T-cell (primary cell): ENCODE data around the gene ACTL10. TPM values are rescaled to one million over a fixed set of nuclear protein-coding genes. Genes with fewer than 3 reads are reported as not detected.

Experiments
- ATAC-seq, 4 experiments: fragments of 200-7000 bp in 3 of 4; fragments of 150-1000 bp in 1 of 4; cut with Tn5 transposase; replicated peaks in 1 of 4; 1 replicate in 3 of 4; 2 replicates in 1 of 4; pipeline ENCODE4 v1.10.0; 2021; ENCODE audit warnings: moderate library complexity in 3 of 4, mild to moderate bottlenecking in 2 of 4, moderate number of reproducible peaks in 1 of 4
- CTCF ChIA-PET, 2 donors: fragments of 300-600 bp; sonication (Branson Sonifier 250); formaldehyde crosslinking; loops; one replicate each; lab custom pipeline; 2022; ENCODE audit warnings: antibody characterized with exemption in 2 of 2; lab: Charles Lee
- POLR2A ChIA-PET, 2 donors: fragments of 300-600 bp; sonication (Branson Sonifier 250); formaldehyde crosslinking; loops; one replicate each; lab custom pipeline; 2022; ENCODE audit warnings: antibody characterized with exemption in 2 of 2; lab: Charles Lee
- DNase-seq, 35 experiments: peaks; one replicate each; pipeline versions ENCODE4 v3.0.0 to v3.0.0-alpha.2; 2013 to 2023
- H3K27ac ChIP-seq: one replicate; pipeline ENCODE4 v1.5.1; 2013; ENCODE audit warnings: low read length
- H3K27me3 ChIP-seq, 2 experiments: replicated peaks in 1 of 2; 1 replicate in 1 of 2; 2 replicates in 1 of 2; pipeline versions ENCODE4 v1.6.1 to v1.7.0; 2013; ENCODE audit warnings: low read length in 1 of 2, mixed read lengths in 1 of 2; ENCODE audit not compliant: control insufficient read depth in 2 of 2, insufficient read depth in 2 of 2; ENCODE audit errors: extremely low read depth in 1 of 2
- H3K36me3 ChIP-seq, 2 donors: 1 replicate in 1 of 2; 2 replicates in 1 of 2; pipeline versions ENCODE4 v1.6.1 to v1.7.0; 2013; ENCODE audit warnings: low read length in 1 of 2; ENCODE audit not compliant: control insufficient read depth in 2 of 2, insufficient read depth in 1 of 2; ENCODE audit errors: extremely low read depth in 1 of 2
- H3K4me1 ChIP-seq, 2 experiments: 1 replicate in 1 of 2; 2 replicates in 1 of 2; pipeline versions ENCODE4 v1.6.1 to v1.7.0; 2013; ENCODE audit warnings: low read length in 2 of 2, mixed read lengths in 1 of 2; ENCODE audit not compliant: insufficient read depth in 2 of 2, control insufficient read depth in 1 of 2; ENCODE audit errors: extremely low read depth in 1 of 2
- H3K4me3 ChIP-seq, 2 donors: 1 replicate in 1 of 2; 2 replicates in 1 of 2; pipeline versions ENCODE4 v1.5.1 to v1.7.0; 2013; ENCODE audit warnings: mild to moderate bottlenecking in 2 of 2, low read length in 1 of 2, moderate library complexity in 1 of 2; ENCODE audit not compliant: control insufficient read depth in 1 of 2; ENCODE audit errors: extremely low read depth in 1 of 2
- H3K9me3 ChIP-seq: 2 replicates; pipeline ENCODE4 v1.7.0; 2013
- H3K27ac Mint-ChIP-seq, 2 donors: one replicate each; pipeline ENCODE4 v1.8.0; 2020 to 2021; ENCODE audit warnings: mild to moderate bottlenecking in 2 of 2, mixed read lengths in 2 of 2
- H3K27me3 Mint-ChIP-seq, 2 donors: one replicate each; pipeline ENCODE4 v1.8.0; 2021 to 2022; ENCODE audit warnings: mixed read lengths in 2 of 2
- H3K36me3 Mint-ChIP-seq: one replicate; pipeline ENCODE4 v1.8.0; 2021; ENCODE audit warnings: mixed read lengths
- H3K4me1 Mint-ChIP-seq, 3 donors: one replicate each; pipeline ENCODE4 v1.8.0; 2020 to 2022; ENCODE audit warnings: mixed read lengths in 3 of 3, mild to moderate bottlenecking in 1 of 3
- H3K4me3 Mint-ChIP-seq, 3 donors: one replicate each; pipeline ENCODE4 v1.8.0; 2020 to 2022; ENCODE audit warnings: mild to moderate bottlenecking in 3 of 3, mixed read lengths in 3 of 3, moderate library complexity in 3 of 3
- H3K9me3 Mint-ChIP-seq, 3 donors: one replicate each; pipeline ENCODE4 v1.8.0; 2020 to 2022; ENCODE audit warnings: mixed read lengths in 3 of 3
- WGBS: methylation state at CpG from one replicate; pipeline ENCODE4 v1.1.5; 2013; ENCODE audit warnings: missing lambda C conversion rate; ENCODE audit not compliant: insufficient coverage; 5-methylcytosine and 5-hydroxymethylcytosine counted together
- total RNA-seq, 35 experiments: library from RNA in 6 of 35; stranded (reverse) in 6 of 35; fragments of 120-200 nt in 1 of 35; gene quantifications; one replicate each; pipeline versions ENCODE4 v1.2.1 to v1.2.4 and lab custom pipeline; 2013 to 2026

Gene ACTL10
- total RNA-seq, 5 donors from 2014 or later (not counting 1 experiment from before 2014, with no cell fraction given), result 1.1 to 7.9 (median 6.1) TPM

DNA sequence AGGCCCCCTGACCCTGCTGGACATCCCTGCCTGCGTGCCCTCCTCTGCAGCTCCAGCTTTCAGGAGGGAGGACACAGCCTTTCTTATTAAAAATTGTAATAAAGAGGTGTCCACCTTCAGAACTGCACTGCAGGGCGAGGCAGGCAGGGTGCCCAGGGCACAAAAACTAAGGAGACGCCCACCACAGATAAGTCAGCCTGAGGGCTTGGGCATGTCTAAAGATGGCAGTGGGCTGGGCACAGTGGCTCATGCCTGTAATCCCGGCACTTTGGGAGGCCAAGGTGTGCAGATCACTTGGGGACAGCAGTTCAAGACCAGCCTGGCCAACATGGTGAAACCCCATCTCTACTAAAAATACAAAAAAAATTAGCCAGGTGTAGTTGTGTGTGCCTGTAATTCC, 11.6 kb upstream of the ACTL10 start:
- Mint-ChIP-seq H3K9me3 (no peaks in the 10 kb centered on the region), H3K27me3 (peaks cover 0 to 2% of the 10 kb centered on the region in 2 donors), H3K27ac (no peak overlapping the region), H3K4me3 (no peak overlapping the region), H3K36me3 (no peaks in the 10 kb centered on the region), H3K4me1 (peaks cover 4% of the 10 kb centered on the region in 3 donors)
- Histone ChIP-seq H3K4me3 (no peak overlapping the region), H3K9me3 (no peaks in the 10 kb centered on the region), H3K36me3 (peaks cover 0 to 11% of the 10 kb centered on the region in 2 donors), H3K27me3 (peaks cover 0 to 8% of the 10 kb centered on the region in 2 experiments), H3K27ac (no peak overlapping the region), H3K4me1 (peaks cover 0 to 6% of the 10 kb centered on the region in 2 experiments)
- CTCF ChIA-PET, result no interaction called here
- ATAC-seq (no peak), DNase-seq (no peak)
- WGBS, result 80% methylated on average over 2 of the region's 4 CpGs
- POLR2A ChIA-PET, result no interaction called here

DNA sequence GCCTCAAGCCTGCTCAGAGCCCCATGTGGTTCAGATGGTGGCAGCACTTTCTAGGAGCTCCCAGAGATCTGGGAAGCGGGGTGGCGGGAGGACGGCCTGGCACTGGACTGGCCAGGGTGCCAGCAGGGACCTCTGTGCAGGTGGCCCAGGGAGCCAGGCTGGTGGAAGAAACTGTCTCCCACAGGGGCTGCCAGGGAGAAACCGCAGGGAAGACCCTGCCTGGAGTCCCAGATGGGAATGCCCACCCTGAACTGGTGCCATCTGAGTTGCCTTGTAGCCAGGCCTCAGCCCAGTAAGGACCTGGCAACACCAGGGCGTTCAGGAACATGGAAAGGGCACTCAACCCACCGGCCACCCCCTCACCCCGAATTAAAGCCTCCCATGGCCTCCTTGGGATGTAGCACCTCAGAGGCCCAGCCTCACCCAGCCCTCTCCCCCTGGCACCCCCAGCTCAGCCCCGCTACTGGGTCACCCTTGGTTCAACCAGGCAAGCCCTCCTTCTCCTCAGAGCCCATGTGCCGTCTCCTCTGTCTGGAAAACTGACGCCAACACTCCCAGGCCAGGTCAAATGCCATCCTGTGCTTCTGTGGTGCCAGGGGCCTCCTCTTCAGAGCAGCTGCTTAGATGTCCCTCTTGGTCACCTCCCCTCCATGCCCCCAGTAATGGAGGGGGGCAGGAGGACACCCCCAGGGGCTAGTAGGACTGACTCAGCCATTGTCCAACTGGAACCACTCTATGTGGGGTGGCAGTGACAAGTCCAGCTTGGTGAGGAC, 10.5 kb upstream of the ACTL10 start:
- 94% methylated on average over 10 of the region's 10 CpGs for WGBS
- Histone ChIP-seq H3K27ac (no peak overlapping the region), H3K27me3 (peaks cover 0 to 8% of the 10 kb centered on the region in 2 experiments), H3K4me1 (peaks cover 0 to 6% of the 10 kb centered on the region in 2 experiments), H3K36me3 (peaks cover 0 to 11% of the 10 kb centered on the region in 2 donors), H3K4me3 (no peak overlapping the region), H3K9me3 (no peaks in the 10 kb centered on the region)
- DNase-seq (no peak), ATAC-seq (no peak)
- Mint-ChIP-seq H3K9me3 (no peaks in the 10 kb centered on the region), H3K27ac (no peak overlapping the region), H3K36me3 (no peaks in the 10 kb centered on the region), H3K27me3 (peaks cover 0 to 2% of the 10 kb centered on the region in 2 donors), H3K4me3 (no peak overlapping the region), H3K4me1 (peaks cover 4% of the 10 kb centered on the region in 3 donors)
- ChIA-PET CTCF (no interaction called here), POLR2A (no interaction called here)

DNA sequence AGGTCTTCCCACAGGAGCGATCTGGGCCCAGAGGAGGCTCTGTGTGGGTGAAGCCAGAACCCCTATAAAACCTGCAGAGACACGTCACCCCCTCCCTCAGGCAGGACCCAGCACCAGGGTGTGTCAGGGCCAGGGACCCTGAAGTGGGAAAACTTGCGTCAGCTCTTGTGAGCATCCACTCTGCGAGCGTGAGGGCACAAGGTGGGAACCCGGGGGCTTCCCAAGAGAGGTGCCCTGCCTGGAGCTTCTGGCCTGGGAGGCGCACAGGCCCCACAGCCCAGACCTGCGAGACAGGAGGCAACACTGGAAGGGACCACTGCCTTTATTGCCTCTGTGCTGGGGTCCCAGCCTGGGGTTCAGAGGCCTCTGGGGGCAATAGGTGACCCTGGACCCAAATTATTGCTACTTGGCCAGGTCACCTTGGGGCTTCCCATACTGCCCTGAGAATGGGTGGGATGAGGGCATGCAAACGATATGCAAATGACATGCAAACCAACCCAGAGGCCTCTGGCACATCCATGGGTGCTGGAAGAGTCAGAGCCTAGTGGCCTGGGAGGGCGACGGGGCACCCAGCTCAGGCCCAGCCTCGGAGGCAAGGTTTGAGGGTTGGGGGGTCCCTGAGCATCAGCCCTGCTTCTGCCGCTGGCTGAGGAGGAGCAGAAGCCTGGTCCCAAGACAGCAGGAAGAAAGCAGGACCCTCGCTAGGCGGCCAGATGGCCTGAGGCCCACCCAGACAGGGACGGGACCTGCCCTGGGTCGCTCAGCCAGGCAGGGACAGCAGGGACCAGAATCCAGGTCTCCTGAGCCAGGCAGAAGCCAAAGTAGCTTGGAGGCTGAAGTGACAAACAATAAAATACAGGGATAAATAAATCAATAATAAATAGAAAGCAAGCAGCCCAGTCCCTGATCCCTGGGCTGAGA, 9.7 kb upstream of the ACTL10 start:
- ChIA-PET CTCF (no interaction called here), POLR2A (no interaction called here)
- Histone ChIP-seq H3K27ac (no peak overlapping the region), H3K4me1 (peaks cover 0 to 7% of the 10 kb centered on the region in 2 experiments), H3K9me3 (no peaks in the 10 kb centered on the region), H3K36me3 (peaks cover 0 to 11% of the 10 kb centered on the region in 2 donors), H3K4me3 (no peak overlapping the region), H3K27me3 (peaks cover 0 to 8% of the 10 kb centered on the region in 2 experiments)
- DNase-seq, result no peak
- H3K9me3 Mint-ChIP-seq, result no peaks in the 10 kb centered on the region
- WGBS, result 90% methylated on average over 13 of the region's 17 CpGs
- ATAC-seq, result no peak
- no peak overlapping the region for H3K4me3 Mint-ChIP-seq
- peaks cover 4 to 7% (median 4%) of the 10 kb centered on the region in 3 donors for H3K4me1 Mint-ChIP-seq
- H3K27me3 Mint-ChIP-seq, result peaks cover 0 to 2% of the 10 kb centered on the region in 2 donors
- H3K36me3 Mint-ChIP-seq, result no peaks in the 10 kb centered on the region
- H3K27ac Mint-ChIP-seq, result no peak overlapping the region

DNA sequence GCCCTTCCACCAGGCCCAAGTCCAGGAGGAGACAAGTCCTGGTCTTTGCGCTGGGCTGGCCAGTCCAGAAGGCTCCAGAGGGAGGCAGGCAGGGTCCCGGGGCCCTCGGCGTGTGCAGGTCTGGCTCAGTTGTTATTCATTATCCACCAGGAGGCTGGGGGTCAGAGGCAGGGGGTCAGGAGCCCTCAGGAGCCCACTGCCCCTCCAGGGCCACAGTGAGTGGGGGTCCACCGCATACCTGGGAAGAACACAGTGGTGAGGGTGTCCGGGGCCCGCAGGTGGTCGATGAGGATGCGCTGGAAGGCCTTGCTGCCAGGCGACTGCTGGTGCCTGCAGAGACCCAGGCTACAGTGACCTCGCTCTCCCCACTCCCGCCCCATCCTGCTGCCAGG, 9.0 kb upstream of the ACTL10 start:
- H3K27ac Mint-ChIP-seq, result no peak overlapping the region
- DNase-seq (no peak), ATAC-seq (no peak)
- H3K9me3 Mint-ChIP-seq, result no peaks in the 10 kb centered on the region
- H3K4me1 Mint-ChIP-seq, result peaks cover 7 to 10% (median 7%) of the 10 kb centered on the region in 3 donors
- H3K36me3 Mint-ChIP-seq, result no peaks in the 10 kb centered on the region
- Histone ChIP-seq H3K36me3 (peaks cover 0 to 11% of the 10 kb centered on the region in 2 donors), H3K27me3 (peaks cover 0 to 8% of the 10 kb centered on the region in 2 experiments), H3K4me3 (no peak overlapping the region), H3K27ac (no peak overlapping the region), H3K4me1 (peaks cover 2 to 13% of the 10 kb centered on the region in 2 experiments), H3K9me3 (no peaks in the 10 kb centered on the region)
- POLR2A ChIA-PET, result no interaction called here
- H3K27me3 Mint-ChIP-seq, result peaks cover 0 to 2% of the 10 kb centered on the region in 2 donors
- no peak overlapping the region for H3K4me3 Mint-ChIP-seq
- 95% methylated on average over 5 of the region's 12 CpGs for WGBS
- CTCF ChIA-PET, result no interaction called here

DNA sequence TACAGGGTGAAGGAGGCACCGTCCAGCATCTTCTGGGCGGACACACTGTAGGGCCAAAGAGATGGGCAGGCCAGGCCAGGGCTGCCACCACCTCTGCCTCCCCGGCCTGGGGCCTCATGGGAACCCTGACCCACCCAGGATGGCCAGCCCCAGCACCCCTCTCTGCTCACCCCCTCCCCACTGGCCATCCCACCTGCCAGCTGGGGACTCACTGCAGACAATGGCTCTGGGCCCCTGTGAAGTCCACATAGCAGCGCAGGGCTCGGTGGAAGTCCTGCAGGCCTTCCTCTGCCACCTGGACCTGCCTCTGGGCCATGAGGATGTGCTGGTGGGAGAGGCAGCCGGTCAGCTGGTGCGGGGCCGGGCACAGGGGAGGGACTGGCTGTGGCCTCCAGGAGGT, 8.2 kb upstream of the ACTL10 start:
- ChIA-PET POLR2A (no interaction called here), CTCF (no interaction called here)
- DNase-seq, result no peak
- no peaks in the 10 kb centered on the region for H3K9me3 ChIP-seq
- H3K36me3 Mint-ChIP-seq, result no peaks in the 10 kb centered on the region
- H3K27ac Mint-ChIP-seq, result no peak overlapping the region
- no peak overlapping the region for H3K4me3 Mint-ChIP-seq
- H3K27me3 ChIP-seq, result peaks cover 0 to 7% of the 10 kb centered on the region in 2 experiments
- H3K27ac ChIP-seq, result no peak overlapping the region
- no peak for ATAC-seq
- H3K4me1 ChIP-seq, result peaks cover 3 to 16% of the 10 kb centered on the region in 2 experiments
- no peak overlapping the region for H3K4me3 ChIP-seq
- no peaks in the 10 kb centered on the region for H3K9me3 Mint-ChIP-seq
- H3K4me1 Mint-ChIP-seq, result peaks cover 7 to 10% (median 7%) of the 10 kb centered on the region in 3 donors
- WGBS, result 98% methylated on average over 8 of the region's 8 CpGs
- H3K36me3 ChIP-seq, result peaks cover 0 to 11% of the 10 kb centered on the region in 2 donors
- peaks cover 0 to 2% of the 10 kb centered on the region in 2 donors for H3K27me3 Mint-ChIP-seq

DNA sequence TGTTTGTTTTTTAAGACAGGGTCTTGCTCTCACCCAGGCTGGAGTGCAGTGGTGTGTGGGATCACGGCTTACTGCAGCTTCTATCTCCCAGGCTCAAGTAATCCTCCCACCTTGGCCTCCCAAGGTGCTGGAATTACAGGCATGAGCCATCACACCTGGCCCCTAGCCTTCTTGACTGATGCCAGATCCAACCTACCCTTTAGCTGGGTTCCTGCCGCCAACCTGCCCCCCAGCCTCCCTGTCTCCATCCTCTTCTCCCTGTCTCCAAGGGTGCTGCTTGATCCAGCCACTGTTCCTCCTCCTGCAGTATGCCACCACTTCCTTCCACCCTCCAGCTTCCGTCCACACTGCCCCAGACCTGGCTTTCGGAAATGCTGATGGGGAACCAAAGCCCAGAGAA, 7.8 kb upstream of the ACTL10 start:
- no peak for DNase-seq
- Histone ChIP-seq H3K27me3 (peaks cover 0 to 5% of the 10 kb centered on the region in 2 experiments), H3K4me1 (peaks cover 4 to 17% of the 10 kb centered on the region in 2 experiments), H3K9me3 (no peaks in the 10 kb centered on the region), H3K36me3 (peaks cover 0 to 11% of the 10 kb centered on the region in 2 donors), H3K27ac (no peak overlapping the region), H3K4me3 (no peak overlapping the region)
- H3K9me3 Mint-ChIP-seq, result no peaks in the 10 kb centered on the region
- ATAC-seq, result no peak
- 90% methylated on average over 3 of the region's 4 CpGs for WGBS
- POLR2A ChIA-PET, result no interaction called here
- no peak overlapping the region for H3K27ac Mint-ChIP-seq
- peaks cover 0 to 2% of the 10 kb centered on the region in 2 donors for H3K27me3 Mint-ChIP-seq
- peaks cover 9 to 12% (median 9%) of the 10 kb centered on the region in 3 donors for H3K4me1 Mint-ChIP-seq
- no peak overlapping the region for H3K4me3 Mint-ChIP-seq
- H3K36me3 Mint-ChIP-seq, result no peaks in the 10 kb centered on the region
- CTCF ChIA-PET, result no interaction called here
